Neural cell (in vitro differentiated cells): ENCODE results near the gene TMC6. TPM values are rescaled to one million over a fixed set of nuclear protein-coding genes. Genes with fewer than 3 reads are reported as not detected.

Source experiments
- H2AFZ ChIP-seq: fragments of 200-600, 300-800 bp; sonication (generic), shearing (Covaris generic); 2 replicates; pipeline ENCODE4 v1.6.0; 2014; ENCODE audit warnings: low read depth, mild to moderate bottlenecking, antibody characterized with exemption, low read length, moderate library complexity
- H3F3A ChIP-seq: fragments of 200-600 bp; shearing (Covaris generic); 2 replicates; pipeline ENCODE4 v1.6.1; 2016; ENCODE audit warnings: mild to moderate bottlenecking, moderate library complexity, mixed read lengths, antibody characterized with exemption, low read length; ENCODE audit not compliant: insufficient read depth, poor library complexity, severe bottlenecking
- H3K27ac ChIP-seq: fragments of 200-600, 300-800 bp; sonication (generic), shearing (Covaris generic); 2 replicates; pipeline ENCODE4 v1.5.1; 2014; ENCODE audit warnings: mild to moderate bottlenecking, low read length, moderate library complexity
- H3K27me3 ChIP-seq: fragments of 300-800, 200-600 bp; sonication (generic), shearing (Covaris generic); 2 replicates; pipeline ENCODE4 v1.6.0; 2014; ENCODE audit warnings: mild to moderate bottlenecking, low read depth, low read length, moderate library complexity; ENCODE audit not compliant: insufficient read depth
- H3K36me3 ChIP-seq: fragments of 300-800, 200-600 bp; sonication (generic), shearing (Covaris generic); 2 replicates; pipeline ENCODE4 v1.5.1; 2014; ENCODE audit warnings: mild to moderate bottlenecking, antibody characterized with exemption, low read length, moderate library complexity; ENCODE audit not compliant: insufficient read depth
- H3K4me2 ChIP-seq: fragments of 300-800, 200-600 bp; sonication (generic), shearing (Covaris generic); 2 replicates; pipeline ENCODE4 v1.6.0; 2014; ENCODE audit warnings: mild to moderate bottlenecking, low read length
- H3K4me3 ChIP-seq: fragments of 300-800, 200-600 bp; sonication (generic), shearing (Covaris generic); 2 replicates; pipeline ENCODE4 v1.5.1; 2014; ENCODE audit warnings: mild to moderate bottlenecking, low read length, moderate library complexity
- H3K79me2 ChIP-seq: fragments of 200-600 bp; shearing (Covaris generic); replicated peaks from 2 replicates; pipeline ENCODE4 v1.6.0; 2014; ENCODE audit warnings: mild to moderate bottlenecking, low read length, moderate library complexity; ENCODE audit not compliant: insufficient read depth
- H3K9ac ChIP-seq: fragments of 300-800, 200-600 bp; sonication (generic), shearing (Covaris generic); 2 replicates; pipeline ENCODE4 v1.6.1; 2016; ENCODE audit warnings: mild to moderate bottlenecking, low read length, mixed read lengths
- H3K9me2 ChIP-seq: fragments of 200-600 bp; shearing (Covaris generic); 2 replicates; pipeline ENCODE4 v1.6.1; 2016; ENCODE audit warnings: mild to moderate bottlenecking, low read length, mixed read lengths; ENCODE audit not compliant: insufficient read depth
- H3K9me3 ChIP-seq: fragments of 200-600, 300-800 bp; sonication (generic), shearing (Covaris generic); 2 replicates; pipeline ENCODE4 v1.6.1; 2016; ENCODE audit warnings: mild to moderate bottlenecking, mixed run types, low read length, moderate library complexity, mixed read lengths
- H4K20me1 ChIP-seq: fragments of 200-600 bp; shearing (Covaris generic); 2 replicates; pipeline ENCODE4 v1.6.1; 2016; ENCODE audit warnings: mild to moderate bottlenecking, mixed run types; ENCODE audit not compliant: insufficient read depth
- EP300 ChIP-seq: fragments of 450-650 bp; conservative IDR thresholded peaks from 2 replicates; pipeline ENCODE4 v1.6.1; 2014; ENCODE audit warnings: antibody characterized with exemption, mild to moderate bottlenecking, moderate library complexity; ENCODE audit not compliant: poor library complexity, severe bottlenecking
- EZH2 ChIP-seq: fragments of 200-600, 300-800 bp; shearing (Covaris generic), sonication (generic); IDR thresholded peaks from 2 replicates; pipeline ENCODE4 v1.6.1; 2014; ENCODE audit warnings: antibody characterized with exemption, low read length, borderline replicate concordance, mild to moderate bottlenecking; ENCODE audit not compliant: insufficient read depth, poor library complexity, severe bottlenecking
- MXI1 ChIP-seq: fragments of 450-650 bp; conservative IDR thresholded peaks from 2 replicates; pipeline ENCODE4 v1.6.1; 2014; ENCODE audit warnings: antibody characterized with exemption, mild to moderate bottlenecking; ENCODE audit not compliant: poor library complexity, severe bottlenecking
- POLR2AphosphoS5 ChIP-seq: IDR thresholded peaks from 2 replicates; pipeline ENCODE4 v1.6.1; 2012
- RAD21 ChIP-seq: fragments of 450-650 bp; conservative IDR thresholded peaks from 2 replicates; pipeline ENCODE4 v1.6.1; 2014; ENCODE audit warnings: antibody characterized with exemption, mild to moderate bottlenecking, moderate library complexity
- SMC3 ChIP-seq: fragments of 450-650 bp; conservative IDR thresholded peaks from 2 replicates; pipeline ENCODE4 v1.6.1; 2014; ENCODE audit warnings: antibody characterized with exemption, mild to moderate bottlenecking, moderate library complexity; ENCODE audit not compliant: poor library complexity
- TAF1 ChIP-seq: IDR thresholded peaks from 2 replicates; pipeline ENCODE4 v1.6.1; 2012; ENCODE audit warnings: low read depth
- polyA plus RNA-seq: library from polyadenylated mRNA; depleted of rRNA; stranded (reverse); fragments of >200 nt; gene quantifications from 2 replicates; pipeline ENCODE4 v1.2.3, GENCODE V29; 2014
- TF ChIP-seq, protein P1 (sequence below): fragments of 450-650 bp; IDR thresholded peaks from 2 replicates; pipeline ENCODE4 v1.5.1; 2014; ENCODE audit warnings: antibody characterized with exemption, mild to moderate bottlenecking, moderate library complexity; ENCODE audit not compliant: poor library complexity, severe bottlenecking
- TF ChIP-seq, protein P2 (sequence below): IDR thresholded peaks from 2 replicates; pipeline ENCODE4 v1.6.1; 2012; ENCODE audit warnings: borderline replicate concordance

TMC6 gene
- polyA plus RNA-seq, 1 donor from 2014 or later, result 0.16 TPM

DNA sequence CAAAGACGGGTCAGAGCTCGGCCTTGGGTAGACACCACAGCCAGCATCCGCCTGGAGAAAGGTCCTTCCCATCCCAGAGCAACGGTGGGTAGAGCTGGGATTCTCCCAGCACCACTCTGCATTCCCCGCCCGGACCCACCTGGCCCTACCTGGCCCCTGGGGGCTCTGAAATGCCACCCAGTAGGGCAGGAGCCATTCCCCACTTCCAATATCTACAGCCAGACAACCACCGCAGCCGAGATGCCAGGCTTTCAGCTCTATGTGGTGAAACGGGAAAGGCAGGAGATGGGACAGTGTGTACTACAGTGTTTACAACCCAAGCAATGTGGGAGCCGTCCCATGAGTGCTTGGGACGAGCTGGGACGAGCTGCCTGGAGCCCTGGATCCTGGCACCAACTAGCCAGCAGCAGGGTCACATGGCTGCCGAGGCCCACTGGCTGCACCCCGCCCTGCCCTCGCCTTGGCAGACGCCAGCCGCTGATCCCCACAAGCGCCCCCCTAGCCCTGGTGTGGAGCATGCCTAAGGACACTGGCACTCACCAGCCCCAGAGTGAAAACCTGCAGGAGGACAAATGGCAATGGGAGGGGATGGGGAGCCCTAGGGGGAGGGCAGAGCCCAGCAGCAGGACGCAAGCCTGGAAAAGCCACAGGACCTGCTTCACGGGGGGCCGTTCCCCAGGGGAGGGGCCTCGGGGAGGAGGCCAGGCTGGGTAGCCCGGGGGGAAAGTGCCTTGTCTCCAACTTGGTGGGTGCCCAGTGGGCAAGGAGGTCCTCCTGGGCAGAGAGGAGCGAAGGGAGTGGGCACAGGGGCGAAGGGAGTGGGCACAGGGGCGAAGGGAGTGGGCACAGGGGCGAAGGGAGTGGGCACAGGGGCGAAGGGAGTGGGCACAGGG, 13.5 kb downstream of the TMC6 start:
- H3F3A ChIP-seq, result no peaks in the 10 kb centered on the region
- H3K27ac ChIP-seq, result no peak overlapping the region
- no peak overlapping the region for H3K4me3 ChIP-seq
- no peaks in the 10 kb centered on the region for H3K9me3 ChIP-seq
- no peaks in the 10 kb centered on the region for H3K27me3 ChIP-seq
- no peaks in the 10 kb centered on the region for H4K20me1 ChIP-seq
- no peaks in the 10 kb centered on the region for H3K9me2 ChIP-seq
- no peak overlapping the region for H3K9ac ChIP-seq
- no peaks in the 10 kb centered on the region for H3K36me3 ChIP-seq
- no peak overlapping the region for H2AFZ ChIP-seq
- H3K79me2 ChIP-seq, result no peaks in the 10 kb centered on the region
- TF ChIP-seq POLR2AphosphoS5 (no peak), EZH2 (no peak), MXI1 (no peak), SMC3 (no peak), EP300 (no peak), RAD21 (no peak), TAF1 (no peak)
- TF ChIP-seq, protein P1, sequence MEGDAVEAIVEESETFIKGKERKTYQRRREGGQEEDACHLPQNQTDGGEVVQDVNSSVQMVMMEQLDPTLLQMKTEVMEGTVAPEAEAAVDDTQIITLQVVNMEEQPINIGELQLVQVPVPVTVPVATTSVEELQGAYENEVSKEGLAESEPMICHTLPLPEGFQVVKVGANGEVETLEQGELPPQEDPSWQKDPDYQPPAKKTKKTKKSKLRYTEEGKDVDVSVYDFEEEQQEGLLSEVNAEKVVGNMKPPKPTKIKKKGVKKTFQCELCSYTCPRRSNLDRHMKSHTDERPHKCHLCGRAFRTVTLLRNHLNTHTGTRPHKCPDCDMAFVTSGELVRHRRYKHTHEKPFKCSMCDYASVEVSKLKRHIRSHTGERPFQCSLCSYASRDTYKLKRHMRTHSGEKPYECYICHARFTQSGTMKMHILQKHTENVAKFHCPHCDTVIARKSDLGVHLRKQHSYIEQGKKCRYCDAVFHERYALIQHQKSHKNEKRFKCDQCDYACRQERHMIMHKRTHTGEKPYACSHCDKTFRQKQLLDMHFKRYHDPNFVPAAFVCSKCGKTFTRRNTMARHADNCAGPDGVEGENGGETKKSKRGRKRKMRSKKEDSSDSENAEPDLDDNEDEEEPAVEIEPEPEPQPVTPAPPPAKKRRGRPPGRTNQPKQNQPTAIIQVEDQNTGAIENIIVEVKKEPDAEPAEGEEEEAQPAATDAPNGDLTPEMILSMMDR, result no peak
- TF ChIP-seq, protein P2, sequence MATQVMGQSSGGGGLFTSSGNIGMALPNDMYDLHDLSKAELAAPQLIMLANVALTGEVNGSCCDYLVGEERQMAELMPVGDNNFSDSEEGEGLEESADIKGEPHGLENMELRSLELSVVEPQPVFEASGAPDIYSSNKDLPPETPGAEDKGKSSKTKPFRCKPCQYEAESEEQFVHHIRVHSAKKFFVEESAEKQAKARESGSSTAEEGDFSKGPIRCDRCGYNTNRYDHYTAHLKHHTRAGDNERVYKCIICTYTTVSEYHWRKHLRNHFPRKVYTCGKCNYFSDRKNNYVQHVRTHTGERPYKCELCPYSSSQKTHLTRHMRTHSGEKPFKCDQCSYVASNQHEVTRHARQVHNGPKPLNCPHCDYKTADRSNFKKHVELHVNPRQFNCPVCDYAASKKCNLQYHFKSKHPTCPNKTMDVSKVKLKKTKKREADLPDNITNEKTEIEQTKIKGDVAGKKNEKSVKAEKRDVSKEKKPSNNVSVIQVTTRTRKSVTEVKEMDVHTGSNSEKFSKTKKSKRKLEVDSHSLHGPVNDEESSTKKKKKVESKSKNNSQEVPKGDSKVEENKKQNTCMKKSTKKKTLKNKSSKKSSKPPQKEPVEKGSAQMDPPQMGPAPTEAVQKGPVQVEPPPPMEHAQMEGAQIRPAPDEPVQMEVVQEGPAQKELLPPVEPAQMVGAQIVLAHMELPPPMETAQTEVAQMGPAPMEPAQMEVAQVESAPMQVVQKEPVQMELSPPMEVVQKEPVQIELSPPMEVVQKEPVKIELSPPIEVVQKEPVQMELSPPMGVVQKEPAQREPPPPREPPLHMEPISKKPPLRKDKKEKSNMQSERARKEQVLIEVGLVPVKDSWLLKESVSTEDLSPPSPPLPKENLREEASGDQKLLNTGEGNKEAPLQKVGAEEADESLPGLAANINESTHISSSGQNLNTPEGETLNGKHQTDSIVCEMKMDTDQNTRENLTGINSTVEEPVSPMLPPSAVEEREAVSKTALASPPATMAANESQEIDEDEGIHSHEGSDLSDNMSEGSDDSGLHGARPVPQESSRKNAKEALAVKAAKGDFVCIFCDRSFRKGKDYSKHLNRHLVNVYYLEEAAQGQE, result no peak
- no peak overlapping the region for H3K4me2 ChIP-seq

DNA sequence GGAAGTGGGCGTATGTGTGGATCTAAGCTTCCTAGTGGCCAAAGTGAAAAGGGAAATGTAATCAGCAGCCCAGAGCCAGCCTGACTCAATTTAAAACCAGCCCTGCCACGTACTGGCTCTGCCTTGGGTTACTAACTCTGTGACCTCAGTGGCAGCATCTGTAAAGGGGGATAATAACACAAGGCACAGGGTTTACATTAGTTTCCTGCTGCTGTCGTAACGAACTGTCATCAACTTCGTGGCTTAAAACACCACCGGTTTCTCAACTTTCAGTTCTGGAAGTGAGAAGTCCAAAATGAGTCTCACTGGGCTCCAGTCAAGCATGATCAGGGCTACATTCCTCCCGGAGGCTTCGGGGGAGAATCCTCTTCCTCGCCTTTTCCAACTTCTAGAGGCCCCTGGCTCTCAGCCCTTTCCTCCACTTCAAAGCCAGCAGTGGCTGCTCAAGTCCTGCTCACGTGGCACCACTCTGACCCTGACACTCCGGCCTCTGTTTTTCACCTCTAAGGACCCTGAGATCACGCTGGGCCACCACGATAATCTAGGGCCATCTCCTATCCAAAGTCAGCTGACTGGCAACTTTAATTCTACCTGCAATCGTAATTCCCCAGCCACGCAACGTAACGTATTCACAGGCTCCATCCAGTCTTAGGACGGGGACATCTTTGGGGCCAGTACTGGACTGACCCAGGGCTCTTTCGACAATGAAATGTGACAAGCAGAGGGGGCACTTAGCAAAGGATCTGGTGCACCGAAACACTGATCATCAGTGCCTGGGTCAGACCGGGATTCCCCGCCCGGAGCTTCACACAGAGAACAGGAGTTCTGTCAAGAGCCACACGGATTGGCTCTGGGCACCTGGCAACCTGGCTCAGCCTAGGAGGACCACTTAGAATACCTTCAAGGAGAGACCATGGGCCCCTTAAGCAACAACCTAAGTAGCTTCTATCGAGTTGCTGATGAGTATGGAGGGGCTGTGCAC, 14.5 kb downstream of the TMC6 start:
- Histone ChIP-seq H3K9ac (no peak overlapping the region), H3F3A (no peaks in the 10 kb centered on the region), H3K9me3 (no peaks in the 10 kb centered on the region), H3K27me3 (no peaks in the 10 kb centered on the region), H3K9me2 (no peaks in the 10 kb centered on the region), H2AFZ (no peak overlapping the region), H3K27ac (no peak overlapping the region), H4K20me1 (no peaks in the 10 kb centered on the region), H3K4me3 (no peak overlapping the region), H3K4me2 (no peak overlapping the region), H3K36me3 (no peaks in the 10 kb centered on the region), H3K79me2 (no peaks in the 10 kb centered on the region)
- no peak for TF ChIP-seq RAD21
- no peak for TF ChIP-seq POLR2AphosphoS5
- no peak for TF ChIP-seq EZH2
- TF ChIP-seq MXI1, result no peak
- TF ChIP-seq SMC3, result no peak
- TF ChIP-seq TAF1, result no peak
- TF ChIP-seq, protein P1, result no peak
- no peak for TF ChIP-seq EP300
- TF ChIP-seq, protein P2, result no peak
